Measurements from ENCODE around the gene TRIM42.

- no peak for TF ChIP-seq CTCF (IDR thresholded peaks at IDR 0.05; ENCODE audit: insufficient read depth, low read depth, low read length)
- TF ChIP-seq EZH2 (IDR thresholded peaks at IDR 0.05; ENCODE audit: insufficient read depth, low read length) = no peak
These were observed 40.1 kb downstream of the TRIM42 start for GRCh38 chr3:140717921-140718320.
